8988T (cell line): ENCODE measurements around the gene OSBPL5.
A peak's percentile ranks its signal among the peaks of the same experiment; 100 is the strongest.

Experiments used
- DNase-seq: peaks from one replicate; pipeline ENCODE4 v3.0.0; 2011

Gene OSBPL5

GRCh38 chr11:3049430-3050243 is 115.5 kb downstream of the OSBPL5 start:
- peak; percentile 94 for DNase-seq

GRCh38 chr11:3047637-3048036 is 117.5 kb downstream of the OSBPL5 start:
- no peak for DNase-seq

GRCh38 chr11:3046641-3047040 is 118.5 kb downstream of the OSBPL5 start:
- no peak for DNase-seq

DNA sequence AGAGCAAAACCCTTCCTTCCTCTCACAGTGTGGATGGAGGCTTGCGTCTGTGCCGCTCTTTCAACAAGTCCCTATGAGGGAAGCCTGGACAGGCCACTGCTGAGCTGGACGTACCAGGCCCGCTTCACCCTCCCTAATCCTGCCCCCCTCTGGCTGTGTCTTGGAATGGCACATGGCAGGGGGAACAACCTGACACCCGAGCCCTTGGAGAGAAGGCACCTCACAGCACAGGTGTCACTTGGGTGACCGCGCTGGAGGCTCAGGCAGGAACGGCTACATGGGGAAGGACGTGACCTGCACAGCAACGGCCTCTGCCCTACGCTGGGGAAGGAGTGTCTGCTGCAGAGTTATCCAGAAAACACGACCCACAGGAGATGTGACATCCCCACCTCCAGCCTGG is 118.9 kb downstream of the OSBPL5 start:
- no peak for DNase-seq

DNA sequence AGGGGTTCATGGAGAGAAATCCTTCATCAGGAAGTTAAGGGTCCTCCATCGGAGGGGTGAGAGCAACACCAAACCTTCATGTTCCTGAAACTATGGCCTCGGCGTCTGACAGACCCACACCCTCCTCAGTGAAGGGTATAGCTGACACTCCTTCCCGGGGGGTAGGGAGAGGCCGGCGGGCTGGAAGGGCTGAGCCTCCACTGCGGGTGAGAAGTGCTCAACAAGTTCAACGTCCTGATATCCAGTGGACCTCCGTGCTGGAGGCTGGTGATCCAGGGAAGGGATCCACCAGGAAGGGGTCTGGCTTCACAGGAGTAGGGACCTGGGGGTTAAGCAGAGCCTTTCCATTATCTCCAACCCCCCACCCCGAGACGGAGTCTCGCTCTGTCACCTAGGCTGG is 120.2 kb downstream of the OSBPL5 start:
- no peak for DNase-seq

DNA sequence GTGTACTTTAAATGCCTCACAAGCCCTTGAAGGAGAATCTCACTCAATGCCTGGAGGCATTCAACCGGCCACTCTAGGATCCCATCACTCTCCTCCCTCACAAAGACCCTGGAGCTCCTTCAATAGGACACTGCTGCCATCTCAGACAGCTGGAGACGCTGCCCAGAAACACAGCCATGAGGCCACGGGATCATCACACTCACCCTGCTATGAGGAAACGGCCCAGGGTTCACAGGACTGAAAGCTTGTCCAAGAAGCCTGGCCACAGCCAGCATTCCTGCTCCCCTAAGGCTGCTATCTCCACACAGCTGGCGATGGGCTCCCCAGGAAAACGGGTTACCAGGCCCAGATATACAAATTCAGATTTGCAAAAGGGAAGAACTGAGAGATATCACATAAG is 121.1 kb downstream of the OSBPL5 start:
- DNase-seq = no peak

DNA sequence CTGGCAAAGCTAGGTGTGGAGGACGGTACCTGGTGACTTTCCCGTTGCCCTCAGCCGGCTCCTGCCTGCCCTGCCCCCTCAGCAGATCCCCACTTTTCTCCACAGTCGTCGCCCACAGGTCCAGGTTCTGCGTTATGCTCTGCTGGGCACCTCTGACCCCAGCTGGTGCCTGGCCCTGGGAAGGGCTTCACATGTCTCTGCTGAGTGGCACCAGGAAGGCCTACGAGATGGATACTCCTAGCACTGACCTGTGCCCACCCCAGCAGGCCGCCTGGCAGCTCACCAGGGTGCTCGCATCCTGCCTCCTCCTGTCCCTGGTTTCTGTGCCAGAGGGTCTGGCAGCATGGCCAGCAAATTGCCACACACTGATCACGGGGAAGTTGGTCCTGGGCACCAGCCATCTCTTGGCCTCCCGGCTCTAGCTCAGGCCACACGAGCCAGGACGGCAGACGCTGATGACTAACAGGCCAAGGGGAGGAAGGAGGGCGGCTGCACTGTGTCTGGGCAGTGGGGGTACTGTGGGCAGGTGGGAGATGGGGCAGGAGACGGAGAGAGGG is 121.7 kb downstream of the OSBPL5 start:
- no peak for DNase-seq

- no peak for DNase-seq
These were observed 122.4 kb downstream of the OSBPL5 start for GRCh38 chr11:3042496-3043314.

GRCh38 chr11:3041699-3042441 is 123.2 kb downstream of the OSBPL5 start:
- DNase-seq = no peak

DNA sequence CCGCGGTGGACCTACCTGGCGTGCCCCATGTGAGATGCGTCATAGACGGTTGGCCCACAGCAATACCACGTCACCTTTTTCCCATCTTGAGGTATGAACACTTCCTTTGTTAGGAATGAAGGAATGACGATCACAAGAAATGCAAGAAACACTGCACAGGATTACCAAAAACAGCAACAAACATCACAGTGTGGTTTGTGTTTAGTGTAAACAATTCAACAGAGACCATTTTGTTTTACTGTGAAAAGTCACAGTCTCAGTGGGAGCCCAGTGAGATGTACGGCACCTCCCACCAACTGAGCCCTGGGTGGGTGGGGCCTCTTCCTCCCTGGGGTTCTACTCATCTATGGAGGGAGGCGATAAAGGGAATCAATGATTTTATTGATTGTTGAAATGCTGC is 124.2 kb downstream of the OSBPL5 start:
- DNase-seq = no peak

DNA sequence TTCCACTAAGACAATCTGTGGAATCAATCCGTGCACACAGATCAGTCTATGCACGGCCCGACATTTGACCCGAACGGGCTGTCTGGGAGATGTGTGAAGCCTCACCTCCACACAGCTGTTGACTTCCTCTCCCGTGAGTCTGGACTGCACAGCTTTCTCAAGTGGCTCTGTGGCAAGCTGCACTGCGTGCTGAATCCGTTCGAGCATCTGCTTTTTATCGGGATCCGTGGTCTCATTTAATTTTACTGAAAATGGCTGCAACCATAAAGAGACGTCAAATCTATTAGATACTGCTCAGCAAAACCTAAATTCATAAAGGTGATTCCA is 127.2 kb downstream of the OSBPL5 start:
- no peak for DNase-seq
